Ovary (tissue), 9 donors: ENCODE results near the gene OPCML. TPM values are rescaled to one million over a fixed set of nuclear protein-coding genes. Genes with fewer than 3 reads are reported as not detected.

Source experiments
- DNase-seq, 5 donors: peaks; one replicate each; pipeline ENCODE4 v3.0.0-alpha.2; 2019 to 2020
- H3K27ac ChIP-seq, 2 donors: fragments of 200-600 bp; one replicate each; pipeline versions ENCODE4 v1.5.1 to v1.8.0; 2019 to 2022
- H3K27me3 ChIP-seq: fragments of 200-600 bp; one replicate; pipeline ENCODE4 v1.8.0; 2022
- H3K36me3 ChIP-seq: fragments of 200-600 bp; sonication (generic); one replicate; pipeline ENCODE4 v1.5.1; 2019
- H3K4me1 ChIP-seq: one replicate; pipeline ENCODE4 v1.8.1; 2013; ENCODE audit warnings: mild to moderate bottlenecking, moderate library complexity; ENCODE audit not compliant: insufficient read depth
- H3K4me3 ChIP-seq: fragments of 200-600 bp; sonication (generic); one replicate; pipeline ENCODE4 v1.5.1; 2017
- H3K9me3 ChIP-seq, 2 donors: fragments of 200-600 bp in 1 of 2; sonication (generic) in 1 of 2; one replicate each; pipeline versions ENCODE4 v1.5.1 to v1.8.1; 2013 to 2019; ENCODE audit warnings: mild to moderate bottlenecking in 1 of 2, moderate library complexity in 1 of 2
- CTCF ChIP-seq, 3 donors: fragments of 450-650 bp in 2 of 3; fragments of 200-600 bp in 1 of 3; IDR thresholded peaks; one replicate each; pipeline versions ENCODE4 v1.5.1 to v1.8.0; 2016 to 2022; ENCODE audit warnings: antibody characterized with exemption in 3 of 3, mild to moderate bottlenecking in 1 of 3
- EP300 ChIP-seq: sonication (generic); formaldehyde crosslinking; IDR thresholded peaks from one replicate; pipeline ENCODE4 v1.6.1; 2017; ENCODE audit warnings: antibody characterized with exemption
- POLR2A ChIP-seq: fragments of 450-650 bp; IDR thresholded peaks from one replicate; pipeline ENCODE4 v1.6.1; 2017; ENCODE audit warnings: antibody characterized with exemption, mild to moderate bottlenecking, moderate library complexity
- WGBS, 3 donors: extraction: QIAGEN DNeasy Blood & Tissue Kit in 1 of 3; methylation state at CpG; one replicate each; pipeline versions ENCODE4 v1.1.5 to v1.1.7; 2013 to 2017; 5-methylcytosine and 5-hydroxymethylcytosine counted together
- intact Hi-C, 4 donors: fragments of 100-400 bp; cut with DNase I; formaldehyde crosslinking; loops; one replicate each; pipeline versions ENCODE4 v1.11.0 to v1.15.1; 2022 to 2023
- polyA plus RNA-seq, 2 donors: library from polyadenylated mRNA; stranded (reverse); fragments of 200-250 nt in 1 of 2; fragments of 350-450 nt in 1 of 2; fragmentation: Illumina TruSeq in 1 of 2; extraction: RNeasy Lipid Tissue Mini Kit (QIAGEN cat#74804) in 1 of 2; gene quantifications; one replicate each; pipeline ENCODE4 v1.2.3, GENCODE V29; 2013 to 2014
- total RNA-seq, 7 donors: library from RNA; depleted of rRNA in 2 of 7; stranded (reverse); fragments of >200 nt in 2 of 7; fragmentation: NEBNext Ultra II Directional in 3 of 7; extraction: Animal tissue kit (Norgen Biotek cat#: 25700) in 3 of 7; gene quantifications; one replicate each; pipeline versions ENCODE4 v1.1.0 to v1.2.4, GENCODE V29; 2016 to 2023
- donor health status: DM: no; HTN: no; CAD: no; lungs with moderate emphysema.
- donor health status: DM: no; HTN: no; CAD: no.
- donor health status: Bipolar disorder and iron deficiency.
- donor health status: DM: yes; HTN: yes; CAD: no.
- donor health status: DM: no; HTN: no; CAD: no.
- donor health status: DM: yes; HTN: yes; CAD: no.

OPCML gene
- total and polyA plus RNA-seq, 9 donors = under 0.01 to 2.8 (median 0.32) TPM; not detected in 2

- Histone ChIP-seq H3K27ac (no peak overlapping the region), H3K36me3 (no peaks in the 10 kb centered on the region), H3K4me3 (no peak overlapping the region), H3K4me1 (no peaks in the 10 kb centered on the region), H3K27me3 (no peaks in the 10 kb centered on the region), H3K9me3 (no peaks in the 10 kb centered on the region)
- TF ChIP-seq EP300 (no peak), CTCF (IDR thresholded peaks at IDR 0.05) (no peak)
- DNase-seq = no peak
- WGBS, 3 donors = 13 to 18% (median 18%) methylated on average over 18 of the region's 18 CpGs
- intact Hi-C loops = no loop called here
These were observed 2.3 kb downstream of the OPCML start for GRCh38 chr11:133529807-133530500.

GRCh38 chr11:133526790-133527189 lies 5.5 kb downstream of the OPCML start:
- TF ChIP-seq POLR2A (no peak), EP300 (no peak), CTCF (IDR thresholded peaks at IDR 0.05) (no peak)
- H3K27me3 ChIP-seq = no peaks in the 10 kb centered on the region
- no peaks in the 10 kb centered on the region for H3K4me1 ChIP-seq
- 32 to 70% (median 52%) methylated on average over 3 of the region's 3 CpGs for WGBS, 3 donors
- H3K27ac ChIP-seq = no peak overlapping the region
- no peak overlapping the region for H3K4me3 ChIP-seq
- no peaks in the 10 kb centered on the region for H3K36me3 ChIP-seq
- no peak for DNase-seq
- H3K9me3 ChIP-seq = no peaks in the 10 kb centered on the region
- intact Hi-C loops = no loop called here

GRCh38 chr11:133525976-133526375 lies 6.3 kb downstream of the OPCML start:
- 65 to 81% (median 67%) methylated on average over 7 of the region's 7 CpGs for WGBS, 3 donors
- no peak for DNase-seq
- Histone ChIP-seq H3K4me3 (no peak overlapping the region), H3K27ac (no peak overlapping the region), H3K36me3 (no peaks in the 10 kb centered on the region), H3K9me3 (no peaks in the 10 kb centered on the region), H3K4me1 (no peaks in the 10 kb centered on the region), H3K27me3 (no peaks in the 10 kb centered on the region)
- intact Hi-C loops = no loop called here
- TF ChIP-seq EP300 (no peak), POLR2A (no peak), CTCF (IDR thresholded peaks at IDR 0.05) (no peak)

- no peak for DNase-seq
- Histone ChIP-seq H3K4me3 (no peak overlapping the region), H3K9me3 (no peaks in the 10 kb centered on the region), H3K27ac (no peak overlapping the region), H3K4me1 (no peaks in the 10 kb centered on the region), H3K27me3 (no peaks in the 10 kb centered on the region), H3K36me3 (no peaks in the 10 kb centered on the region)
- TF ChIP-seq CTCF (IDR thresholded peaks at IDR 0.05) = no peak
- TF ChIP-seq EP300 = no peak
- no peak for TF ChIP-seq POLR2A
- intact Hi-C loops = no loop called here
- 82 to 84% (median 83%) methylated on average over 8 of the region's 8 CpGs for WGBS, 3 donors
These were observed 7.8 kb downstream of the OPCML start for GRCh38 chr11:133524488-133524887.
